Measurements from ENCODE around the gene PGAP2.

PGAP2 gene

GRCh38 chr11:3831378-3832239 lies 23.2 kb downstream of the PGAP2 start:
- no peak for DNase-seq (ENCODE audit: low read depth in 3 of 3)

- DNase-seq (ENCODE audit: low read depth in 3 of 3), result no peak
Measured at GRCh38 chr11:3832816-3833215, 24.5 kb downstream of the PGAP2 start.

- DNase-seq (ENCODE audit: low read depth in 3 of 3), result no peak
Measured at GRCh38 chr11:3833449-3833848, 25.1 kb downstream of the PGAP2 start.

GRCh38 chr11:3834349-3834663 lies 25.9 kb downstream of the PGAP2 start:
- no peak for DNase-seq (ENCODE audit: low read depth in 3 of 3)

- DNase-seq (ENCODE audit: low read depth in 3 of 3), result no peak
Measured at GRCh38 chr11:3834664-3835461, 26.5 kb downstream of the PGAP2 start.

GRCh38 chr11:3835751-3836150 lies 27.4 kb downstream of the PGAP2 start:
- DNase-seq (ENCODE audit: low read depth in 3 of 3), result no peak

GRCh38 chr11:3836903-3837302 lies 28.5 kb downstream of the PGAP2 start:
- DNase-seq (ENCODE audit: low read depth in 3 of 3), result peak in 1 of 3 experiments; percentile 24

GRCh38 chr11:3837793-3838192 lies 29.4 kb downstream of the PGAP2 start:
- no peak for DNase-seq (ENCODE audit: low read depth in 3 of 3)

- no peak for DNase-seq (ENCODE audit: low read depth in 3 of 3)
Measured at GRCh38 chr11:3838504-3838903, 30.1 kb downstream of the PGAP2 start.

GRCh38 chr11:3840004-3840869 lies 31.9 kb downstream of the PGAP2 start:
- DNase-seq (ENCODE audit: low read depth in 3 of 3), result no peak

- DNase-seq (ENCODE audit: low read depth in 3 of 3), result peak in 1 of 3 experiments; percentile 64
Measured at GRCh38 chr11:3840870-3841425, 32.6 kb downstream of the PGAP2 start, which contains the start of gene RHOG. Gene RHOG (minus strand): TSS chr11:3840959. CDS start chr11:3828138, 12,821 bp downstream.

GRCh38 chr11:3841426-3842350 lies 33.3 kb downstream of the PGAP2 start:
- peak; percentile 92 to 94 (median 93) for DNase-seq (ENCODE audit: low read depth in 3 of 3)

- no peak for DNase-seq (ENCODE audit: low read depth in 3 of 3)
Measured at GRCh38 chr11:3843326-3843725, 35.0 kb downstream of the PGAP2 start.

- DNase-seq (ENCODE audit: low read depth in 3 of 3), result no peak
Measured at GRCh38 chr11:3845246-3845645, 36.9 kb downstream of the PGAP2 start.

- DNase-seq (ENCODE audit: low read depth in 3 of 3), result no peak
Measured at GRCh38 chr11:3845670-3846069, 37.3 kb downstream of the PGAP2 start.

GRCh38 chr11:3849297-3849874 lies 41.0 kb downstream of the PGAP2 start:
- peak in 1 of 3 experiments; percentile 40 for DNase-seq (ENCODE audit: low read depth in 3 of 3)

- no peak for DNase-seq (ENCODE audit: low read depth in 3 of 3)
Measured at GRCh38 chr11:3853545-3853842, 45.1 kb downstream of the PGAP2 start.

- DNase-seq (ENCODE audit: low read depth in 3 of 3), result peak in 2 of 3 experiments; percentile 46 to 48
Measured at GRCh38 chr11:3853899-3854659, 45.7 kb downstream of the PGAP2 start.

GRCh38 chr11:3854660-3854976 lies 46.3 kb downstream of the PGAP2 start:
- DNase-seq (ENCODE audit: low read depth in 3 of 3), result no peak

All from stimulated activated CD4-positive, alpha-beta T cell treated with anti-CD3 and anti-CD28 coated beads, TNF-alpha, amount 100 ng/mL, for 4 hours (primary cell).